AG04450 (cell line): ENCODE results near the gene PCDHGA8. TPM values are rescaled to one million over a fixed set of nuclear protein-coding genes. Genes with fewer than 3 reads are reported as not detected.

Source experiments
- CTCF ChIA-PET: fragments of 300-600, 350-600 bp; formaldehyde crosslinking; extraction: SDS; loops from one replicate; lab custom pipeline; 2022; ENCODE audit warnings: antibody characterized with exemption, inconsistent platforms; lab: Charles Lee
- POLR2A ChIA-PET: fragments of 350-600 bp; formaldehyde crosslinking; extraction: SDS; loops from one replicate; lab custom pipeline; 2021; ENCODE audit warnings: antibody characterized with exemption, inconsistent platforms; lab: Yijun Ruan, JAX
- DNase-seq: peaks from one replicate; pipeline ENCODE4 v3.0.0-alpha.2; 2011; ENCODE audit warnings: low read depth, low spot score
- H3K27ac ChIP-seq: one replicate; pipeline ENCODE4 v1.5.1; 2012; ENCODE audit warnings: low read depth, low read length, control low read depth
- H3K27me3 ChIP-seq: one replicate; pipeline ENCODE4 v1.6.0; 2012; ENCODE audit warnings: low read length; ENCODE audit not compliant: control insufficient read depth, insufficient read depth
- H3K4me3 ChIP-seq: 2 replicates; pipeline ENCODE4 v1.5.1; 2011; ENCODE audit warnings: mild to moderate bottlenecking, low read depth, low read length, control low read depth
- H3K9me3 ChIP-seq: 2 replicates; pipeline ENCODE4 v1.5.1; 2012; ENCODE audit warnings: low read length; ENCODE audit not compliant: control insufficient read depth, insufficient read depth
- polyA plus RNA-seq: library from polyadenylated mRNA; depleted of rRNA; stranded (reverse); fragments of >200 nt; gene quantifications from 2 replicates; pipeline ENCODE4 v1.2.3, GENCODE V29; 2011
- TF ChIP-seq, protein P1 (sequence below): IDR thresholded peaks from 2 replicates; pipeline ENCODE4 v1.5.1; 2011; ENCODE audit warnings: low read depth, low read length, control low read depth, inconsistent platforms

PCDHGA8 gene
- polyA plus RNA-seq, 1 experiment, result 0.93 TPM

DNA sequence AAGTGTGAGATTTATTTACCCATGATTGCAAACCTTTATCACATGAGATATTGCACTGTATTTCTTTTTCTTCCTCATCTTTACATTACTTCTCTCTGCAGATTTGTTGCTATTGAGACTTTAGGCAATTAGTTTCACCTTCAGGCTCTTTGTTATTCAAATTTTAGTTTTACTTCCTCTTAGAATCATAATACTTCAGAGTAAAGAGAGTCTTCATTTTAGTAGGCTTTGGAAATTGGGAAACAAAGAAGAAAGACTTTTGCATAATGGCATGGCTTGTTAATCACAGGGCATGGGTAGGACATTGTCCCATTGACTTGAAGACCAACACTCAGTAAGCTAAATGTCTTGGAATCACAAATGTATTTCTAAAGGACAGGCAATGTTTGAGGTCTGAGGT is 29.7 kb upstream of the PCDHGA8 start:
- ChIA-PET POLR2A (no interaction called here), CTCF (interaction anchor here (1.0 to 1.7 kb wide), 2 partner anchors 24 to 201 kb away, joined by 3 to 5 read pairs; partner anchors contain the start of gene PCDHGA2)
- Histone ChIP-seq H3K27me3 (peaks cover 32% of the 10 kb centered on the region), H3K4me3 (no peak overlapping the region), H3K27ac (no peak overlapping the region), H3K9me3 (peaks cover 61% of the 10 kb centered on the region)
- TF ChIP-seq, protein P1, sequence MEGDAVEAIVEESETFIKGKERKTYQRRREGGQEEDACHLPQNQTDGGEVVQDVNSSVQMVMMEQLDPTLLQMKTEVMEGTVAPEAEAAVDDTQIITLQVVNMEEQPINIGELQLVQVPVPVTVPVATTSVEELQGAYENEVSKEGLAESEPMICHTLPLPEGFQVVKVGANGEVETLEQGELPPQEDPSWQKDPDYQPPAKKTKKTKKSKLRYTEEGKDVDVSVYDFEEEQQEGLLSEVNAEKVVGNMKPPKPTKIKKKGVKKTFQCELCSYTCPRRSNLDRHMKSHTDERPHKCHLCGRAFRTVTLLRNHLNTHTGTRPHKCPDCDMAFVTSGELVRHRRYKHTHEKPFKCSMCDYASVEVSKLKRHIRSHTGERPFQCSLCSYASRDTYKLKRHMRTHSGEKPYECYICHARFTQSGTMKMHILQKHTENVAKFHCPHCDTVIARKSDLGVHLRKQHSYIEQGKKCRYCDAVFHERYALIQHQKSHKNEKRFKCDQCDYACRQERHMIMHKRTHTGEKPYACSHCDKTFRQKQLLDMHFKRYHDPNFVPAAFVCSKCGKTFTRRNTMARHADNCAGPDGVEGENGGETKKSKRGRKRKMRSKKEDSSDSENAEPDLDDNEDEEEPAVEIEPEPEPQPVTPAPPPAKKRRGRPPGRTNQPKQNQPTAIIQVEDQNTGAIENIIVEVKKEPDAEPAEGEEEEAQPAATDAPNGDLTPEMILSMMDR, result no peak
- DNase-seq, result no peak

DNA sequence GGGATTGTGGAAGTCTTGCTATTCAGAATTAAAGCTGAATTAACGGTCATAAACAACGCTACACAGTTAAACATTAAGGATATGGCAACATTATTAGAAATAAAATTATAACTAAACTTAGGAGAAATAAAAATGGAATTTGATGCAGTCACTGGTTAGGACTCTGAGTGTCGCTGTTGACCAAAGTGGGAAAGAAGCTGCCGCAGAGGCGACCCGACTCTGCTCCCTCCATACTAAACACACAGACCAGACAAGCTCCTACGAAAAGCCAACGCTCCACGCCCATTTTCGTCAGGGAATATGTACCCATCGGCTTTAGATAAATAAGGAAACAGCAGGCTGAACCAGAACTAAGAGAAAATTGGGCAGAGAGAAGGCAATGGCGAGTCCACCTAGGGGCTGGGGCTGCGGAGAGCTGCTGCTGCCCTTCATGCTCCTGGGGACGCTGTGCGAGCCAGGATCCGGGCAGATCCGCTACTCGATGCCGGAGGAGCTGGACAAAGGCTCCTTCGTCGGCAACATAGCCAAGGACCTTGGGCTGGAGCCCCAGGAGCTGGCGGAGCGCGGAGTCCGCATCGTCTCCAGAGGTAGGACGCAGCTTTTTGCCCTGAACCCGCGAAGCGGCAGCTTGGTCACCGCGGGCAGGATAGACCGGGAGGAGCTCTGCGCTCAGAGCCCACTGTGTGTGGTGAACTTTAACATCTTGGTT is 28.3 kb upstream of the PCDHGA8 start, which contains the start of gene PCDHGA5:
Gene PCDHGA5 (plus strand): TSS at position 211 of the 709 bp plus-strand sequence. CDS start 169 bp downstream, at position 380.
- Histone ChIP-seq H3K9me3 (peaks cover 59% of the 10 kb centered on the region), H3K27me3 (peaks cover 32% of the 10 kb centered on the region), H3K4me3 (peak within 1 kb of the TSS; percentile 10; the same call in 1 of the 2 replicates), H3K27ac (no peak within 1 kb of the TSS)
- POLR2A ChIA-PET, result no interaction called here
- CTCF ChIA-PET, result interaction anchor here (0.7 to 2.0 kb wide), 6 partner anchors 34 to 204 kb away, joined by 3 to 11 read pairs (median 4); partner anchors contain the start of gene PCDHGA1
- TF ChIP-seq, protein P1, result peak; percentile 10; the same call in 1 of the 2 replicates
- DNase-seq, result no peak

DNA sequence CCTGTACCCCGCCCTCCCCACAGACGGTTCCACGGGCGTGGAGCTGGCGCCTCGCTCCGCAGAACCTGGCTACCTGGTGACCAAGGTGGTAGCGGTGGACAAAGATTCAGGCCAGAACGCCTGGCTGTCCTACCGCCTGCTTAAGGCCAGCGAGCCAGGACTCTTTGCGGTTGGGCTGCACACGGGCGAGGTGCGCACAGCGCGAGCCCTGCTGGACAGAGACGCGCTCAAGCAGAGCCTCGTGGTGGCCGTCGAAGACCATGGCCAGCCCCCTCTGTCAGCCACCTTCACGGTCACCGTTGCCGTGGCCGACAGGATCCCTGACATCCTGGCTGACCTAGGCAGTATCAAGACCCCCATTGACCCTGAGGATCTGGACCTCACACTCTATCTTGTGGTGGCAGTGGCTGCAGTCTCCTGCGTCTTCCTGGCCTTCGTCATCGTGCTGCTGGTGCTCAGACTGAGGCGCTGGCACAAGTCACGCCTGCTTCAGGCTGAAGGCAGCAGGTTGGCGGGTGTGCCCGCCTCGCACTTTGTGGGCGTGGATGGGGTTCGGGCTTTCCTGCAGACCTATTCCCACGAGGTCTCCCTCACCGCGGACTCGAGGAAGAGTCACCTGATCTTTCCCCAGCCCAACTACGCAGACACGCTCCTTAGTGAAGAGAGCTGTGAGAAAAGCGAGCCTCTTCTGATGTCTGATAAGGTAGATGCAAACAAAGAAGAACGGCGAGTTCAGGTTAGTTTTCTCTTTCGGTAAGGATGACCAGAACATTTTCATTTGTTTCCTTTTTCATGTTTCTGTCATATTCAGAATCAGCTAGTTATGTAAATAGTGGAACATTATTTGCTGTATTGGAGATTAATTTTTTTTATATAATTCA is 26.2 kb upstream of the PCDHGA8 start:
- Histone ChIP-seq H3K4me3 (no peak overlapping the region), H3K9me3 (peaks cover 57% of the 10 kb centered on the region), H3K27ac (no peak overlapping the region), H3K27me3 (peaks cover 29% of the 10 kb centered on the region)
- TF ChIP-seq, protein P1, result no peak
- ChIA-PET CTCF (interaction anchor here (1.0 kb wide), 1 partner anchor 201 kb away, joined by 3 read pairs; no protein-coding TSS in a partner anchor), POLR2A (no interaction called here)
- no peak for DNase-seq

DNA sequence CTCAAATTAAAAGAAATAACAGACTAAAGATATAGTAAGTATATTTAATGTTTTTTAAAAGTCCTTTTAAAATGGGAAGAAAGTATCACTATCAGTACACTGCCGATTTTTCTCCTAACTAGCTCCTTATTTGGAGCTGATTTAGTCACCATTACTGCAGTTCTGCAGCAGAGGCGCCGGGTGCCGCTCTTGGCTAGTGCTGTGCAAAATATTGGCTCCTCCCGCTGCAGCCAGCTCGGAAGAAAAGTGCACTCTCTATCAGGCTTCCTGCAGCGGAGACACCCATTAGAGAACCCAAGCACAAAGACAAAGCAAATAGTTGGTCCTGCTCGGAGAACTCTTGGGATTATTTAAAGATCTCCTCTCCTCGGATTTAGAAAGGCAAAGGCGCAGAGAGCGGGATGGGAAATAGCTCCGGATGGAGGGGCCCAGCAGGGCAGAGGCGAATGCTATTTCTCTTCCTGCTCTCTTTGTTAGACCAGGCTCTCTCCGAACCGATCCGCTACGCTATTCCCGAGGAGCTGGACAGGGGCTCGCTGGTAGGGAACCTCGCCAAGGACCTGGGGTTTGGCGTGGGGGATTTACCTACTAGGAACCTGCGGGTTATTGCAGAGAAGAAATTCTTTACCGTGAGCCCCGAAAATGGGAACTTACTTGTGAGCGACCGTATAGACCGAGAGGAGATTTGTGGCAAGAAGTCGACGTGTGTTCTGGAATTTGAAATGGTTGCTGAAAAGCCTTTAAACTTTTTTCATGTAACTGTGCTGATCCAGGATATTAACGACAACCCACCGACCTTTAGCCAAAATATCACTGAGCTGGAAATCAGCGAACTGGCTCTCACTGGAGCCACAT is 22.2 kb upstream of the PCDHGA8 start, which contains the start of gene PCDHGB3:
Gene PCDHGB3 (plus strand): TSS at position 249 of the 855 bp plus-strand sequence. CDS start 153 bp downstream, at position 402.
- ChIA-PET CTCF (interaction anchor here (0.5 to 3.8 kb wide), 32 partner anchors 9 to 228 kb away, joined by 3 to 105 read pairs (median 4); partner anchors contain the start of genes PCDHB14, PCDHGA1, PCDHGA10 and PCDHGA11), POLR2A (interaction anchor here (0.7 to 1.2 kb wide), 3 partner anchors 10 to 194 kb away, joined by 3 to 4 read pairs (median 3); no protein-coding TSS in a partner anchor)
- Histone ChIP-seq H3K9me3 (peaks cover 65% of the 10 kb centered on the region), H3K4me3 (peak within 1 kb of the TSS; percentile 47), H3K27ac (no peak within 1 kb of the TSS), H3K27me3 (peaks cover 16% of the 10 kb centered on the region)
- TF ChIP-seq, protein P1, result peak; percentile 48
- no peak for DNase-seq
